Calu3 (cell line): ENCODE results near the gene FABP7. TPM values are rescaled to one million over a fixed set of nuclear protein-coding genes. Genes with fewer than 3 reads are reported as not detected.

Experiments
- BruUV-seq: library from RNA; stranded (reverse); fragments of 400-500 nt; replicated peaks from 2 replicates; lab custom pipeline; 2021; lab: Mats Ljungman, UMichigan
- CTCF ChIA-PET: fragments of 300-600 bp; sonication (Branson Sonifier 250); formaldehyde crosslinking; loops from one replicate; lab custom pipeline; 2022; ENCODE audit warnings: antibody characterized with exemption; lab: Charles Lee
- DNase-seq: peaks from one replicate; pipeline ENCODE4 v3.0.0; 2022
- H3K27ac Mint-ChIP-seq: one replicate; pipeline ENCODE4 v1.8.0; 2022; ENCODE audit warnings: mixed read lengths; ENCODE audit not compliant: unreplicated experiment
- H3K27me3 Mint-ChIP-seq: one replicate; pipeline ENCODE4 v1.8.0; 2022; ENCODE audit warnings: mixed read lengths; ENCODE audit not compliant: unreplicated experiment
- H3K36me3 Mint-ChIP-seq: one replicate; pipeline ENCODE4 v1.8.0; 2022; ENCODE audit warnings: mild to moderate bottlenecking, moderate library complexity, mixed read lengths; ENCODE audit not compliant: insufficient read depth, unreplicated experiment
- H3K4me1 Mint-ChIP-seq: one replicate; pipeline ENCODE4 v1.8.0; 2022; ENCODE audit warnings: mild to moderate bottlenecking, low read depth, mixed read lengths; ENCODE audit not compliant: unreplicated experiment
- H3K4me3 Mint-ChIP-seq: one replicate; pipeline ENCODE4 v1.8.0; 2022; ENCODE audit warnings: mild to moderate bottlenecking, low read depth, moderate library complexity, mixed read lengths; ENCODE audit not compliant: unreplicated experiment
- H3K9me3 Mint-ChIP-seq: one replicate; pipeline ENCODE4 v1.8.0; 2022; ENCODE audit warnings: low read depth, mixed read lengths; ENCODE audit not compliant: unreplicated experiment
- intact Hi-C: fragments of 100-400 bp; cut with micrococcal nuclease; formaldehyde crosslinking; loops from one replicate; pipeline ENCODE4 v1.10.0; 2022; ENCODE audit not compliant: unreplicated experiment
- total RNA-seq: library from RNA; stranded (reverse); gene quantifications from 2 replicates; pipeline ENCODE4 v1.2.3, GENCODE V29; 2022
- TF ChIP-seq, protein P1 (sequence below): fragments of 200-600 bp; IDR thresholded peaks from one replicate; pipeline ENCODE4 v1.8.0; 2022; ENCODE audit warnings: antibody characterized with exemption; ENCODE audit not compliant: unreplicated experiment

The FABP7 gene
- total RNA-seq, 1 experiment from 2014 or later = not detected

DNA sequence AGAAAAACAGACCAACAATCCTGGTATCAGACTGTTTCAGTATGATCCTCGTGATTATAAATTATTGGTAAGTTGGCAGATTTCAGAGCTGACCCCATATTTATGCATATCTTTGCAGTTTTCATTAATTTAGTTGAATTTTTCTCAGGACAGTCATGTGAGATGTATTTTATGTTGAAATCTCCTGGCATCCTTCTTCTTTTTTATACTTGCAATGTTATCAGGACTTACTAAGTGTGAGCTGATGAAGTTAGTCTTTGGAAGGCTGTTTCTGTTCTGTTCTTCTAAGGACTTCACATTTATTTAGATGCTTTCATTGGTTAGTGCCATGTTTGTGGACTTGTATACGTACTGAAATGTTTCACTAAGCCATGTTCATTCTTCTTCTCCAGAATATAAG, 26.8 kb downstream of the FABP7 start:
- intact Hi-C loops = no loop called here
- no TSS peak for BruUV-seq
- TF ChIP-seq, protein P1, sequence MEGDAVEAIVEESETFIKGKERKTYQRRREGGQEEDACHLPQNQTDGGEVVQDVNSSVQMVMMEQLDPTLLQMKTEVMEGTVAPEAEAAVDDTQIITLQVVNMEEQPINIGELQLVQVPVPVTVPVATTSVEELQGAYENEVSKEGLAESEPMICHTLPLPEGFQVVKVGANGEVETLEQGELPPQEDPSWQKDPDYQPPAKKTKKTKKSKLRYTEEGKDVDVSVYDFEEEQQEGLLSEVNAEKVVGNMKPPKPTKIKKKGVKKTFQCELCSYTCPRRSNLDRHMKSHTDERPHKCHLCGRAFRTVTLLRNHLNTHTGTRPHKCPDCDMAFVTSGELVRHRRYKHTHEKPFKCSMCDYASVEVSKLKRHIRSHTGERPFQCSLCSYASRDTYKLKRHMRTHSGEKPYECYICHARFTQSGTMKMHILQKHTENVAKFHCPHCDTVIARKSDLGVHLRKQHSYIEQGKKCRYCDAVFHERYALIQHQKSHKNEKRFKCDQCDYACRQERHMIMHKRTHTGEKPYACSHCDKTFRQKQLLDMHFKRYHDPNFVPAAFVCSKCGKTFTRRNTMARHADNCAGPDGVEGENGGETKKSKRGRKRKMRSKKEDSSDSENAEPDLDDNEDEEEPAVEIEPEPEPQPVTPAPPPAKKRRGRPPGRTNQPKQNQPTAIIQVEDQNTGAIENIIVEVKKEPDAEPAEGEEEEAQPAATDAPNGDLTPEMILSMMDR = no peak
- Mint-ChIP-seq H3K4me3 (no peak overlapping the region), H3K27me3 (no peaks in the 10 kb centered on the region), H3K4me1 (no peaks in the 10 kb centered on the region), H3K36me3 (no peaks in the 10 kb centered on the region), H3K27ac (no peak overlapping the region), H3K9me3 (no peaks in the 10 kb centered on the region)
- DNase-seq = no peak
- CTCF ChIA-PET = no interaction called here

DNA sequence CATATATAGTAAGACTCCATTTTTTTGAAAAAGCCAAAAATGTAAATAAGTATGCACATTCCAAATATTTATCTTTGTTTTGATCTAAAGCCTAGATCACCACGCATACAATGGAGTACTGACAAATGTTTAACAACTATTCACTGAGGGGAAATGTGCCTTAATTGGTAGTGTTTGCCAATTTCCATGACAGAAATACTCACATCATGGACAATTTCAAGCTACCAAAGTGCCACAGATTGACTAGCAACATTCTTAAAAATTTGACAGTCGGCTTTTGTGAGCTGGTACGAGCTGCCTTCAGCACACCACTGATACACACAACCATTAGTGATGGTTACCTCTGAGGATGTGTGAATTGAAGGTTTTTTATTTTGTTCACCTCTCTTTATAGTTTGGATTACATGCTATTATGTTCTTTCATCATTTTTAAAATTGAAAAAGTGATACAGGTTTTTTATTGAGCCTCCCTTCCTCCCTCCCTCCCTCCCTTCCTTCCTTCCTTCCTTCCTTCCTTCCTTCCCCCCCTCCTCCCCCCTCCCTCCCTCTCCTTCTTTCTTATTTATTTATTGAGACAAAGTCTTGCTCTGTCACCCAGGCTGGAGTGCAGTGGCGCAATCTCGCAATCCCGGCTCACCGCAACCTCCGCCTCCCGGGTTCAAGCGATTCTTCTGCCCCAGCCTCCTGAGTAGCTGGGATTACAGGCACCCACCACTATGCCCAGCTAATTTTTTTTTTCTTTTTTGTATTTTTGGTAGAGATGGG, 28.8 kb downstream of the FABP7 start:
- no TSS peak for BruUV-seq
- no peaks in the 10 kb centered on the region for H3K36me3 Mint-ChIP-seq
- no peak overlapping the region for H3K27ac Mint-ChIP-seq
- no peaks in the 10 kb centered on the region for H3K27me3 Mint-ChIP-seq
- TF ChIP-seq, protein P1 = no peak
- DNase-seq = no peak
- H3K4me3 Mint-ChIP-seq = no peak overlapping the region
- no peaks in the 10 kb centered on the region for H3K9me3 Mint-ChIP-seq
- CTCF ChIA-PET = no interaction called here
- H3K4me1 Mint-ChIP-seq = no peaks in the 10 kb centered on the region
- intact Hi-C loops = no loop called here

DNA sequence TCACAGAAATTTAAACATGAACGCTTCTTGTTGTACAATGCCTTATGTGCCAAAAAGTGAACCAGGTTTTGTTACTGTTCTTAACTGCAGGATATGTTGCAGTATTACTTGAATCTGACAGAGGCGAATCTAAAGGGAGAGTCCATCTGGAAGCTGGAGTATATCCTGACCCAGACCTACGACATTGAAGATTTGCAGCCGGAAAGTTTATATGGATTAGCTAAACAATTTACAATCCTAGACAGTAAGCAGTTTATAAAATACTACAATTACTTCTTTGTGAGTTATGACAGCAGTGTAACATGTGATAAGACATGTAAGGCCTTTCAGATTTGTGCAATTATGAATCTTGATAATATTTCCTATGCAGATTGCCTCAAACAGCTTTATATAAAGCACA, 29.5 kb downstream of the FABP7 start:
- H3K27me3 Mint-ChIP-seq = no peaks in the 10 kb centered on the region
- intact Hi-C loops = no loop called here
- CTCF ChIA-PET = no interaction called here
- TF ChIP-seq, protein P1 = no peak
- H3K9me3 Mint-ChIP-seq = no peaks in the 10 kb centered on the region
- DNase-seq = no peak
- no peak overlapping the region for H3K4me3 Mint-ChIP-seq
- no peaks in the 10 kb centered on the region for H3K36me3 Mint-ChIP-seq
- no peak overlapping the region for H3K27ac Mint-ChIP-seq
- BruUV-seq = no TSS peak
- H3K4me1 Mint-ChIP-seq = no peaks in the 10 kb centered on the region

DNA sequence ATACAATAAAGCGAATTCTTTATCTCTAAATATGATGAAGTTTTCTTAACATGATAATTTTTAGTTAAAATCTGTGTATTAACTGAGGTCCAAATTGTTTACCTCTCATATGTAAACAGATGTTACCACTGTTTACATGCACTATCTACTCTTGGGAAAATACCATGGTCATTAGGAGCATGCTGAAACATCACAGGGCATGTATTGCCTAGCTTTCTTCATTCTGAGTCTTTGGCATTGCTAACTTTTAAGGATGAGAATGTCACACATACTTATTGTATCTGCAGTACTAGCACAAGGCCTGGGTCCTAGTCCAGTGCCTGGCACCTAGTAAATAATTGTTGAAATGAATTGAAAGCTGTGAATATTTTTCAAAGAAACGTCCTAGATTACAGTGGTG, 30.2 kb downstream of the FABP7 start:
- no peaks in the 10 kb centered on the region for H3K27me3 Mint-ChIP-seq
- H3K9me3 Mint-ChIP-seq = no peaks in the 10 kb centered on the region
- no peak overlapping the region for H3K27ac Mint-ChIP-seq
- intact Hi-C loops = no loop called here
- TF ChIP-seq, protein P1 = no peak
- no peak for DNase-seq
- H3K36me3 Mint-ChIP-seq = no peaks in the 10 kb centered on the region
- no peak overlapping the region for H3K4me3 Mint-ChIP-seq
- no TSS peak for BruUV-seq
- CTCF ChIA-PET = no interaction called here
- no peaks in the 10 kb centered on the region for H3K4me1 Mint-ChIP-seq
